NB4 (cell line): Measurements from ENCODE around the gene MECP2.

Experiments used
- CTCF ChIP-seq: IDR thresholded peaks from one replicate; pipeline ENCODE4 v1.5.1; 2012; ENCODE audit warnings: low read depth, low read length
- MAX ChIP-seq: IDR thresholded peaks from 2 replicates; pipeline ENCODE4 v1.6.1; 2011; ENCODE audit warnings: low read depth, low read length
- POLR2A ChIP-seq: IDR thresholded peaks from 2 replicates; pipeline ENCODE4 v1.6.1; 2011; ENCODE audit warnings: mild to moderate bottlenecking; ENCODE audit not compliant: insufficient read length; ENCODE audit errors: extremely low read depth

DNA sequence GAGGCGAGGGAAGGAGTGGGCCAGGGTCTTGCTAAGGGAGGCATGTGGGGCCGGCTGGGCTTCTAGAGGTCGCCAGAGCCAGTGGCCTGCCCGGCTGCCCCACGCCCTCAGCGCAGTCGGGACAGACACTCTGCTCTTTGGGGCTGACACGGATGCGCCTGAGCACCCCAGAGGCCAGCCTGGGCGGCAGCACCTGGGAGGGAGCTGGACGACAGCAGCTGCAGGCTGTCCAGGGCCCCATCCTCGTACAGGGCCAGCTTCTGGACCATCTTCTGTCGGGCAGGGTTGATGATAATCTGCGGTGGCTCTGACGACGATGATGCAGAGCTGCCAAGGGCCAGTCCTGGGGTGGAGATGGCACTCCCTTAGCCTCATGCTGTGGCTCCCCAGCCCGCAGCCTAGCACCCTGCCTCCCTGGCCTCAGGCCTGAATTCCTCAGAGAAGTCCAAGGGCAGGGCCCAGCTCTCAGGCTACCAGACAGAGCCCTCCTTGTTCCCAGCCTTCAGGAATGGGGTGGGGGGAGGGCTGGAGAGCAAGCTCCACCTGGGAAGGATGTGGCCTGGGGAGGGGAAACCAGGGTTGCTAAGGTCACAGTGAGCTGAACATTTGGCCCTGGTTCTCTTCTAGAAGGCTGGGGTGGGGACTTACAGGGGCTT, 85.1 kb downstream of the MECP2 start:
- TF ChIP-seq CTCF: no peak
- TF ChIP-seq MAX: no peak
- TF ChIP-seq POLR2A: no peak
